T-helper 22 cell (primary cell): ENCODE data around the gene SHC3.

Experiments
- DNase-seq: peaks from one replicate; pipeline ENCODE4 v3.0.0-alpha.2; 2020; ENCODE audit warnings: low read depth

SHC3 gene

GRCh38 chr9:89000973-89001916 lies 177.4 kb downstream of the SHC3 start:
- no peak for DNase-seq

GRCh38 chr9:89000371-89000781 lies 178.2 kb downstream of the SHC3 start:
- no peak for DNase-seq

GRCh38 chr9:88998911-88999310 lies 179.7 kb downstream of the SHC3 start:
- DNase-seq = no peak

GRCh38 chr9:88998503-88998902 lies 180.1 kb downstream of the SHC3 start:
- no peak for DNase-seq

GRCh38 chr9:88997646-88998045 lies 181.0 kb downstream of the SHC3 start:
- DNase-seq = no peak

GRCh38 chr9:88996921-88997235 lies 181.7 kb downstream of the SHC3 start:
- no peak for DNase-seq

- no peak for DNase-seq
Observed at GRCh38 chr9:88996046-88996920, 182.3 kb downstream of the SHC3 start.

GRCh38 chr9:88995627-88996026 lies 183.0 kb downstream of the SHC3 start:
- no peak for DNase-seq

- no peak for DNase-seq
Observed at GRCh38 chr9:88995200-88995577, 183.4 kb downstream of the SHC3 start.

GRCh38 chr9:88994469-88995199 lies 184.0 kb downstream of the SHC3 start:
- DNase-seq = no peak

- DNase-seq = no peak
Observed at GRCh38 chr9:88993871-88994460, 184.7 kb downstream of the SHC3 start.

- no peak for DNase-seq
Observed at GRCh38 chr9:88993327-88993726, 185.3 kb downstream of the SHC3 start.

GRCh38 chr9:88992556-88992955 lies 186.1 kb downstream of the SHC3 start:
- DNase-seq = no peak

- no peak for DNase-seq
Observed at GRCh38 chr9:88991066-88992034, 187.3 kb downstream of the SHC3 start, which contains the start of gene S1PR3. Gene S1PR3, plus strand, starts transcription at chr9:88991468. Its CDS starts 9,733 bp downstream, at chr9:89001201.

GRCh38 chr9:88990729-88991065 lies 187.9 kb downstream of the SHC3 start:
- DNase-seq = no peak

GRCh38 chr9:88990041-88990728 lies 188.4 kb downstream of the SHC3 start:
- DNase-seq = no peak

GRCh38 chr9:88988796-88989641 lies 189.6 kb downstream of the SHC3 start:
- DNase-seq = no peak

- DNase-seq = no peak
Observed at GRCh38 chr9:88987661-88988060, 191.0 kb downstream of the SHC3 start.

- DNase-seq = no peak
Observed at GRCh38 chr9:88986776-88987175, 191.8 kb downstream of the SHC3 start.
